ENCODE data around the gene CBARP. TPM values are rescaled to one million over a fixed set of nuclear protein-coding genes. Genes with fewer than 3 reads are reported as not detected.
A peak's percentile ranks its signal among the peaks of the same experiment; 100 is the strongest.

The CBARP gene
- total RNA-seq, 1 experiment from 2014 or later: 23.4 TPM

DNA sequence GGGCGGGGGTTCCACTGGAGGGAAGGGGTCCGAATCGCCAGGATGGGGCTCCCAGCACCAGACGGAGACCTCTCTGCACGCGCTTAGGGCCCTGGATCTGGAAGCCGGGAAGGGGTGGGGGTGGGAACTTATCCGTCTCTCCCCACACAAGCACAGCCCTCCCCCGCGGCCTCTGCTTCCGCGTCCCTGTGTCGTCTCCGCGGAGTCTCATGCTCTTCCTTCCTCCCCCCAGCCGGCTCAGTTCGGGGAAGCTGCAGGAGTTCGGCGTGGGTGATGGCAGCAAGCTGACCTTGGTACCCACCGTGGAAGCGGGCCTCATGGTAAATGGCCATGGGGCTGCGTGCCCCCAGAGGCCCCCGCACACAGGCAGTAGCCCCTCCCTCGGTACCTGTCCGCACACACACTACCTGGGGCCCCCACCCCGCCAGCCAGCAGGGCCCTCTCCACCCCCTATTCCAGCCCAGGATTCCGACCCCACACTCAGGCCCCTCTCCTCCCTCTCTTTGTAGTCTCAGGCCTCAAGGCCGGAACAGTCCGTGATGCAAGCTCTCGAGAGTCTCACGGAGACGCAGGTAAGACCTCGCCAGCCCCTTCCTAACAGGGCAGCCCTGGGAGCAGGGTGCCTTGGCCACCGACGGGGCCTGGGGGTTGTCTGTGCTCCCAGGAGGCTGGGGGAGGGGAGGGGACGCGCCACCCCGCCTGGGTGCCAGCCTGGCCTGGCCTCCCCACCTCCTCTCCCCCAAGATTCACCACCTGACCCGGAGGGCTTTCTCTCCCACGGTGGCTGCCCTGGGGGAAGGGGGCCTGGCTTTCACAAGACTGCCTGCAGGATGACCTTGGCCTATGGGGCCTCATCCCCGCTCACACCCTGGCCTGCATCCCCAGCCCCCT lies 13.8 kb upstream of the CBARP start:
- Mint-ChIP-seq H3K4me1 (0 out of 2 replicates have a peak, but pooled peaks cover 5% of the 10 kb centered on the region), H3K27me3 (ENCODE audit: low read depth) (no peaks in the 10 kb centered on the region), H3K36me3 (peaks cover 29% of the 10 kb centered on the region), H3K27ac (peak overlapping the region; percentile 93), H3K4me3 (peak overlapping the region; percentile 81), H3K9me3 (no peaks in the 10 kb centered on the region)
- DNase-seq (ENCODE audit: low spot score) (no peak), ATAC-seq (no peak)
- TF ChIP-seq FOXJ3 (CRISPR knock-in tag; IDR thresholded peaks at IDR 0.05; ENCODE audit: borderline replicate concordance) (no peak), RORB (CRISPR knock-in tag; IDR thresholded peaks at IDR 0.05) (no peak), FOXP1 (CRISPR knock-in tag; IDR thresholded peaks at IDR 0.05; ENCODE audit: borderline replicate concordance) (no peak), PRRX2 (CRISPR knock-in tag; IDR thresholded peaks at IDR 0.05) (no peak), CREB1 (CRISPR knock-in tag; IDR thresholded peaks at IDR 0.05) (no peak), ZNF671 (CRISPR knock-in tag; IDR thresholded peaks at IDR 0.05) (no peak), GRHL2 (CRISPR knock-in tag; IDR thresholded peaks at IDR 0.05; ENCODE audit: insufficient replicate concordance, severe bottlenecking) (no peak), SOX15 (CRISPR knock-in tag; IDR thresholded peaks at IDR 0.05) (no peak)
- TF ChIP-seq, protein P1, sequence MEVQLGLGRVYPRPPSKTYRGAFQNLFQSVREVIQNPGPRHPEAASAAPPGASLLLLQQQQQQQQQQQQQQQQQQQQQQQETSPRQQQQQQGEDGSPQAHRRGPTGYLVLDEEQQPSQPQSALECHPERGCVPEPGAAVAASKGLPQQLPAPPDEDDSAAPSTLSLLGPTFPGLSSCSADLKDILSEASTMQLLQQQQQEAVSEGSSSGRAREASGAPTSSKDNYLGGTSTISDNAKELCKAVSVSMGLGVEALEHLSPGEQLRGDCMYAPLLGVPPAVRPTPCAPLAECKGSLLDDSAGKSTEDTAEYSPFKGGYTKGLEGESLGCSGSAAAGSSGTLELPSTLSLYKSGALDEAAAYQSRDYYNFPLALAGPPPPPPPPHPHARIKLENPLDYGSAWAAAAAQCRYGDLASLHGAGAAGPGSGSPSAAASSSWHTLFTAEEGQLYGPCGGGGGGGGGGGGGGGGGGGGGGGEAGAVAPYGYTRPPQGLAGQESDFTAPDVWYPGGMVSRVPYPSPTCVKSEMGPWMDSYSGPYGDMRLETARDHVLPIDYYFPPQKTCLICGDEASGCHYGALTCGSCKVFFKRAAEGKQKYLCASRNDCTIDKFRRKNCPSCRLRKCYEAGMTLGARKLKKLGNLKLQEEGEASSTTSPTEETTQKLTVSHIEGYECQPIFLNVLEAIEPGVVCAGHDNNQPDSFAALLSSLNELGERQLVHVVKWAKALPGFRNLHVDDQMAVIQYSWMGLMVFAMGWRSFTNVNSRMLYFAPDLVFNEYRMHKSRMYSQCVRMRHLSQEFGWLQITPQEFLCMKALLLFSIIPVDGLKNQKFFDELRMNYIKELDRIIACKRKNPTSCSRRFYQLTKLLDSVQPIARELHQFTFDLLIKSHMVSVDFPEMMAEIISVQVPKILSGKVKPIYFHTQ (CRISPR knock-in tag; IDR thresholded peaks at IDR 0.05): no peak
- TF ChIP-seq, protein P2, sequence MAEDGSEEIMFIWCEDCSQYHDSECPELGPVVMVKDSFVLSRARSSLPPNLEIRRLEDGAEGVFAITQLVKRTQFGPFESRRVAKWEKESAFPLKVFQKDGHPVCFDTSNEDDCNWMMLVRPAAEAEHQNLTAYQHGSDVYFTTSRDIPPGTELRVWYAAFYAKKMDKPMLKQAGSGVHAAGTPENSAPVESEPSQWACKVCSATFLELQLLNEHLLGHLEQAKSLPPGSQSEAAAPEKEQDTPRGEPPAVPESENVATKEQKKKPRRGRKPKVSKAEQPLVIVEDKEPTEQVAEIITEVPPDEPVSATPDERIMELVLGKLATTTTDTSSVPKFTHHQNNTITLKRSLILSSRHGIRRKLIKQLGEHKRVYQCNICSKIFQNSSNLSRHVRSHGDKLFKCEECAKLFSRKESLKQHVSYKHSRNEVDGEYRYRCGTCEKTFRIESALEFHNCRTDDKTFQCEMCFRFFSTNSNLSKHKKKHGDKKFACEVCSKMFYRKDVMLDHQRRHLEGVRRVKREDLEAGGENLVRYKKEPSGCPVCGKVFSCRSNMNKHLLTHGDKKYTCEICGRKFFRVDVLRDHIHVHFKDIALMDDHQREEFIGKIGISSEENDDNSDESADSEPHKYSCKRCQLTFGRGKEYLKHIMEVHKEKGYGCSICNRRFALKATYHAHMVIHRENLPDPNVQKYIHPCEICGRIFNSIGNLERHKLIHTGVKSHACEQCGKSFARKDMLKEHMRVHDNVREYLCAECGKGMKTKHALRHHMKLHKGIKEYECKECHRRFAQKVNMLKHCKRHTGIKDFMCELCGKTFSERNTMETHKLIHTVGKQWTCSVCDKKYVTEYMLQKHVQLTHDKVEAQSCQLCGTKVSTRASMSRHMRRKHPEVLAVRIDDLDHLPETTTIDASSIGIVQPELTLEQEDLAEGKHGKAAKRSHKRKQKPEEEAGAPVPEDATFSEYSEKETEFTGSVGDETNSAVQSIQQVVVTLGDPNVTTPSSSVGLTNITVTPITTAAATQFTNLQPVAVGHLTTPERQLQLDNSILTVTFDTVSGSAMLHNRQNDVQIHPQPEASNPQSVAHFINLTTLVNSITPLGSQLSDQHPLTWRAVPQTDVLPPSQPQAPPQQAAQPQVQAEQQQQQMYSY (CRISPR knock-in tag; IDR thresholded peaks at IDR 0.05): peak; percentile 45; the same call in 1 of the 2 replicates
- TF ChIP-seq, protein P3, sequence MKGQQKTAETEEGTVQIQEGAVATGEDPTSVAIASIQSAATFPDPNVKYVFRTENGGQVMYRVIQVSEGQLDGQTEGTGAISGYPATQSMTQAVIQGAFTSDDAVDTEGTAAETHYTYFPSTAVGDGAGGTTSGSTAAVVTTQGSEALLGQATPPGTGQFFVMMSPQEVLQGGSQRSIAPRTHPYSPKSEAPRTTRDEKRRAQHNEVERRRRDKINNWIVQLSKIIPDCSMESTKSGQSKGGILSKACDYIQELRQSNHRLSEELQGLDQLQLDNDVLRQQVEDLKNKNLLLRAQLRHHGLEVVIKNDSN (CRISPR knock-in tag; IDR thresholded peaks at IDR 0.05): peak; percentile 34; the same call in 1 of the 2 replicates
- ChIA-PET CTCF (interaction anchor here (1.0 kb wide), 1 partner anchor 14 kb away, joined by 4 read pairs; no protein-coding TSS in a partner anchor), POLR2A (interaction anchor here (0.6 to 1.2 kb wide), 3 partner anchors 15 to 18 kb away, joined by 3 to 7 read pairs (median 5); partner anchors contain the start of gene CIRBP)

DNA sequence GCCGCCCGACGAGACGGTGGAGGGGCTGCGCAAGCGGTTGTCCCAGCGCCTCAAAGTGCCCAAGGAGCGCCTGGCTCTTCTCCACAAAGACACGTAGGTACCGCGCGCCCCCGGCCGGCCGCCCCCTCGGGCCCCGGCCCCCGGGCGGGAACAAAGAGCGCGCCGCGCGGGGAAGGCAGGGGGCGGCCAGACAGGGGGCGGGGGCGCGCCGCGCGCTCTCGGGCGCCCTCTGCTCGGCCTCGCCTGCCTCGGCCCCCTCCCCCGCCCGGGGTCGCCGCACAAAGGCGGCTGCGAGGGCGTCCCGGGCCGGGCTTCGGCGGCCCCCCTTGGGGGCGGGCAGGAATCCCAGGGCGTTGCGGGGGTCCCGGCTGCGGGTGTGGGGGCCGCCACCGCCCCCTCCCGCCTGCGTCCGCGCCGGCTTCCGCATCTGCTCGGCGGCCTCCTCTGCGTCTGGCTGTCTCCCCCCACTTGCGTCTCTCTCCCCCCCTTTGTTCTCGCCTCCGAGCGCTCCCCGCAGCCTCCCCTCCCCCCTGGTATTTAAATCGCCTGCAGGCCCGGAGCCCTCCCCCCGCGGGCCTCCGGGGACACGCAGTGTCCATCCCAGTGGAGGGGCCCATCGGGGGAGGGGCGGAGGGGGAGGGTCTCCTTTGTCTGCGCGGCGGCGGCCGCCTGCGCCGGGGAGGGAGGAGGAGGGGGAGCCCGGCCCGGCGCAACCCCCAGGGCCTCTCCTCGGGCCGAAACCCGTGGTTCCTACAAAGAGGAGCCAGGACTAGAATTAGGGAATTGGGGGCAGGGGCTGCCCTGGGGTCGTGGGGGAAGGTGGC lies 12.8 kb upstream of the CBARP start:
- H3K9me3 Mint-ChIP-seq: no peaks in the 10 kb centered on the region
- H3K27me3 Mint-ChIP-seq (ENCODE audit: low read depth): no peaks in the 10 kb centered on the region
- no peak overlapping the region for H3K27ac Mint-ChIP-seq
- DNase-seq (ENCODE audit: low spot score): peak; percentile 79
- POLR2A ChIA-PET: interaction anchor here (1.2 kb wide), 1 partner anchor 16 kb away, joined by 5 read pairs; no protein-coding TSS in a partner anchor
- H3K36me3 Mint-ChIP-seq: peaks cover 21% of the 10 kb centered on the region
- CTCF ChIA-PET: no interaction called here
- H3K4me1 Mint-ChIP-seq: peaks cover 9% of the 10 kb centered on the region; the same call in 1 of the 2 replicates
- H3K4me3 Mint-ChIP-seq: peak overlapping the region; percentile 81
- ATAC-seq: no peak
- TF ChIP-seq, protein P4, sequence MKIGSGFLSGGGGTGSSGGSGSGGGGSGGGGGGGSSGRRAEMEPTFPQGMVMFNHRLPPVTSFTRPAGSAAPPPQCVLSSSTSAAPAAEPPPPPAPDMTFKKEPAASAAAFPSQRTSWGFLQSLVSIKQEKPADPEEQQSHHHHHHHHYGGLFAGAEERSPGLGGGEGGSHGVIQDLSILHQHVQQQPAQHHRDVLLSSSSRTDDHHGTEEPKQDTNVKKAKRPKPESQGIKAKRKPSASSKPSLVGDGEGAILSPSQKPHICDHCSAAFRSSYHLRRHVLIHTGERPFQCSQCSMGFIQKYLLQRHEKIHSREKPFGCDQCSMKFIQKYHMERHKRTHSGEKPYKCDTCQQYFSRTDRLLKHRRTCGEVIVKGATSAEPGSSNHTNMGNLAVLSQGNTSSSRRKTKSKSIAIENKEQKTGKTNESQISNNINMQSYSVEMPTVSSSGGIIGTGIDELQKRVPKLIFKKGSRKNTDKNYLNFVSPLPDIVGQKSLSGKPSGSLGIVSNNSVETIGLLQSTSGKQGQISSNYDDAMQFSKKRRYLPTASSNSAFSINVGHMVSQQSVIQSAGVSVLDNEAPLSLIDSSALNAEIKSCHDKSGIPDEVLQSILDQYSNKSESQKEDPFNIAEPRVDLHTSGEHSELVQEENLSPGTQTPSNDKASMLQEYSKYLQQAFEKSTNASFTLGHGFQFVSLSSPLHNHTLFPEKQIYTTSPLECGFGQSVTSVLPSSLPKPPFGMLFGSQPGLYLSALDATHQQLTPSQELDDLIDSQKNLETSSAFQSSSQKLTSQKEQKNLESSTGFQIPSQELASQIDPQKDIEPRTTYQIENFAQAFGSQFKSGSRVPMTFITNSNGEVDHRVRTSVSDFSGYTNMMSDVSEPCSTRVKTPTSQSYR (CRISPR knock-in tag; IDR thresholded peaks at IDR 0.05): peak; percentile 90
- TF ChIP-seq FOXK1 (CRISPR knock-in tag; IDR thresholded peaks at IDR 0.05): no peak
- TF ChIP-seq ZNF423 (CRISPR knock-in tag; IDR thresholded peaks at IDR 0.05): peak; percentile 49; the same call in 1 of the 2 replicates
- TF ChIP-seq, protein P5, sequence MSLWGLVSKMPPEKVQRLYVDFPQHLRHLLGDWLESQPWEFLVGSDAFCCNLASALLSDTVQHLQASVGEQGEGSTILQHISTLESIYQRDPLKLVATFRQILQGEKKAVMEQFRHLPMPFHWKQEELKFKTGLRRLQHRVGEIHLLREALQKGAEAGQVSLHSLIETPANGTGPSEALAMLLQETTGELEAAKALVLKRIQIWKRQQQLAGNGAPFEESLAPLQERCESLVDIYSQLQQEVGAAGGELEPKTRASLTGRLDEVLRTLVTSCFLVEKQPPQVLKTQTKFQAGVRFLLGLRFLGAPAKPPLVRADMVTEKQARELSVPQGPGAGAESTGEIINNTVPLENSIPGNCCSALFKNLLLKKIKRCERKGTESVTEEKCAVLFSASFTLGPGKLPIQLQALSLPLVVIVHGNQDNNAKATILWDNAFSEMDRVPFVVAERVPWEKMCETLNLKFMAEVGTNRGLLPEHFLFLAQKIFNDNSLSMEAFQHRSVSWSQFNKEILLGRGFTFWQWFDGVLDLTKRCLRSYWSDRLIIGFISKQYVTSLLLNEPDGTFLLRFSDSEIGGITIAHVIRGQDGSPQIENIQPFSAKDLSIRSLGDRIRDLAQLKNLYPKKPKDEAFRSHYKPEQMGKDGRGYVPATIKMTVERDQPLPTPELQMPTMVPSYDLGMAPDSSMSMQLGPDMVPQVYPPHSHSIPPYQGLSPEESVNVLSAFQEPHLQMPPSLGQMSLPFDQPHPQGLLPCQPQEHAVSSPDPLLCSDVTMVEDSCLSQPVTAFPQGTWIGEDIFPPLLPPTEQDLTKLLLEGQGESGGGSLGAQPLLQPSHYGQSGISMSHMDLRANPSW (CRISPR knock-in tag; conservative IDR thresholded peaks at IDR 0.05; ENCODE audit: low read depth): no peak
- TF ChIP-seq KAT7 (CRISPR knock-in tag; IDR thresholded peaks at IDR 0.05; ENCODE audit: borderline replicate concordance): 0 out of 2 replicates have a peak, but pooled peaks have one; percentile 77
- peak; percentile 56; the same call in 1 of the 2 replicates for TF ChIP-seq ELF4 (CRISPR knock-in tag; IDR thresholded peaks at IDR 0.05; ENCODE audit: low read depth)
- no peak for TF ChIP-seq TCF7 (CRISPR knock-in tag; IDR thresholded peaks at IDR 0.05; ENCODE audit: low read depth)
